NCI-H1436 treated with DMSO at 0.1 percent for 48 hours (cell line): ENCODE results near the gene FILIP1L.

Experiments
- DNase-seq: peaks from one replicate; lab custom pipeline; 2025; lab: John Stamatoyannopoulos, UW

Gene FILIP1L

DNA sequence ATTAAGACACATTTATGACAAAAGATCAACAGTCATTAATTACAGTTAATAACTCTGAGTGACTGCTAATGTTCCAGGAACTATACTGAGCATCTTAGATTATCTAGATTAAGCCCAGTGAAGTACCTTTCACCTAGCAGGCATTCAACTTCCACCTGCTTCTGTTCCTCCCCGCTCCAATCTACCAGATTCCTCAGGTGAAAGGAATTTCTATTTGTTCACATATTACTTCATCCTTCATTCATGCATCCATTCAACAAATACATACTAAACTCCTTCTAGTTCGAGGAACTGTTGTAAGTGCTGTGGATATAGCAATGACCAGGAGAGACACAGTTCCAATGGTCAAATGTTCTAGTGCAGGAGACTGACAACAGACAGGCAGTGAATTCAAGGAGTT, 139.3 kb downstream of the FILIP1L start:
- DNase-seq: no peak

DNA sequence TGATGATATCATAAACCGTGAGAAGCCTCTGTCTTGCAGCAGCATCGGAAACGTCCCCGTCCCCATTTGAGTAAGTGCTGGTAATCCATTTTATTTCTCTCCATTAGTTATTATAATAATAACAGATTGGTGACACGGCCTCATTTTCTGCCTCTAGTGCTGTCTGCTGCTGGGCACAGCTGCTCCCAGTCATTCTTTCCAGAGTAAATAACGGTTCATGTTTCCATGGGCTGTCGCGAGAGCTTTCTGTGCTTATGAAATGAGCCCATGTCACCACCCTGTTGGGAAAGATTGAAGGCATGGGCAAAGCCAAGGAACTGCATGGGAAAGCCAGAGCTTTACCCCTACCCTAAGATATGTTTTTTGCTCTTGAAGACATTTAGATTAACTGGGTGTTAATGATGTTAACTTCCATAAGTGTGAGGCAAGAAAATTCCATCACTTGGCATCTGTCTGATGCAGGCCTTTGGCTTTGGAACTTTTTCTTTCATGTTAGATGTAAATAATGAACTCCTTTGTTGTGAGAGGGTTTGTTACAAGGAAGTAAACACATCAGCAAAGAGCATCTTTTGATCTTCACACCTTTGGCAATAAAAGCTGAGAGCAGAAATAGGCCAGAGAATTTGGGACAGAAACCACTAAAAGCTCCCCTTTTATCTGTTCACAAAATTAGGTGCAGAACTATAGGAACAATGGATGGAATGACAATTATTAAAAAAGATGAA, 141.8 kb downstream of the FILIP1L start:
- no peak for DNase-seq

DNA sequence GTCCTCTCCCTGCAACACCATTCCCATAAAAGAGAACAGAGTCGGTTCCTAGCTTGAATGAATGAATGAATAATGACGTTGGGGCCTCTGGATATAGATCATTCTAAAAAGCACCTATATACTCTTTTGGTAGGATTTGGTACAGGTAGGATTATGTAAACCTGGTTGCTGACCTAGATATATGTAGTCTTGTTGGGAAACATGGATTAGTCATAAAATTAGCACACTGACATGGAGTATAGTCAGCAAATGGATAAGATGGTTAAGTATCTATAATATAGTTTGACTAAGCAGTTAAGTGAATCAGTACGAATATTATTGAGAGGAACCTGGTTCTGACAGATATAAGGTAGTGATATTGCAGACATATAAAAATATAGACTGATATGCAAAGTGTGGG, 142.5 kb downstream of the FILIP1L start:
- no peak for DNase-seq

DNA sequence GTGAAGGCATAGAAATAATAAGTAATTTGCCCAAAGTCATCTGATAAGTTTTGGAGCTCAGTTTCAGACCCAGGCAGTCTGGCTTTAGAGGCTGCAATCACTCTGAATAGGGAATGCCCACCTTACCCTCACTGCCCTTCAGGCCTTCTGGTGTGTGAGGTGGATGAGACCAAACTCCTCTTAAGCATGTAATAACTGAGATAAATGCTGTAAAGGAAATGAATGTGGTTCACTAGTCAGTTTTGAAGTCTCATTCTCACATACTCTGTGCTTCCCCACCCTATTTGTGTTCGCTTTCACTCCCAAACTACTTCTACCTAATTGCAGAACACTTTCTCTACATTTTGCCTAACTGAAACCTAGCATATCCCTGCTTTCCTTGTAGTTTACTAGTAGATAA, 144.1 kb downstream of the FILIP1L start:
- DNase-seq: no peak

DNA sequence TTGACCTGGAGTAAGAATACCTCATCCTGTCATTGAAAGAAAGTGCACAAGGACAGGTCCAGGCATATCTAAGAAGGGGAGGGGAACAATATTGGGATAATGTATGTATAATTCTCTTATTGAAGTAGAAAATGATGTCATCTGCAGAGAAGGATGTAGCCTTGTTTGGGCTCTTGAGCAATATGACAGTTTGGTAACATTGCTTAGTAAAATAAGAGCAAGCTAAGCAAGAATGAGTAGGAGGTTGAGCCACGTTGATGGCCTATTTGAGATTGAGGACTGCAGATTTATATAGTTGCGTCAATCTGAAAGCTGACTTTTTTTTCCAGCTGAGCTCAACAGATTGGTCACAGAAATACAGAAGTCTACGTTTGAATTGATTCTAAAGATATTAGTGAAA, 145.2 kb downstream of the FILIP1L start:
- no peak for DNase-seq

DNA sequence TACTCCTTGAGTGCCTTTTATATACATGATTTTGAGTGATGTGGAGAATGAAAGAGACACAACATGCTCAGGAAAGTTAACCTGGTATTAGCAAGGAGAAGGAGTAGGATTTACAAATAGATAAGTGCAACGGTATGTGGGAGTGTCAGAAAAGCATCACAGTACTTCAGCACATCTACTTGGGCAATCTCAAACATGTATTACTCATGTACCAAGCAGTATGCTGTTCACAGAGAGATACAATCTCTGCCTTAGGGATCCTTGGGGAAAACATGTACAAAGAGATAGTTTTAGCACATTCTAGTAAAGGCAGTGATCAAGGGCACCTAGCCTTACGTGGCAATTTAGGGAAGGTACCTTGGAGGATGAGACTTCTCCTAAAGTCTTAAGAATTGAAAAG, 146.5 kb downstream of the FILIP1L start:
- no peak for DNase-seq

DNA sequence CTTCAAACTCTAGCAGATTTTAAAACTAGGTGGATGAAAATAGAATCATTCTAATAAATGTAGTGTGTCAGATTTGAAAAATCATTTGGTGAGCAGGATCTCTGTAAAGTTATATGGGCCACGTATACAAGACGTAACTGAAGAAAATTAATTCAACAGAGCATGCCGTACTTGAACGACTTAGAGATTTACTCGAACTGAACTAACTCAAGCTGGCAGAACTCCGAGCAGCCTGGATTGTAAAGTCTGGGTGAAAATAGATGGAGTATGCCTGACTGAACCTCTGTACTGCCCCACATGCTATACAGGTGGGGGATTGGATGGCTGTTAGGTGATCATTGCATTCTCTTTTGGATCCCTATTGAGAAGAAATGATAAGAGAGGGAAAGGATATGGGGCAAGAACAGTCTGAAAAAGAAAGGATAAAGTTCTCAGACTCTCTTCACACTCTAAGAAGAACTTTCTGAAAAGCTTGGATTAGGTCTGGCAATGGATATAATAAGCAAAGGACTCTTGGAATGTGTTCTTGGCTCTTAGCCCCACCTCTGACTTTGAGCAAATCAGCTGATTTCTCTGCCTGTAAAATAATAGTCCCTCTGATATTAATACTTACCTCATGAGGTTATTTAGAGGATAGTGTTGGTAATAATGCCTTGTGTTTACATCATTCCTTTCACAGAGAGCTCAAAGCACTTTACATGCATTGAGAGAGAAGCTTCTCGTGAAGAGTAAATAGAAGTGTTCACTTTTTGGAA, 147.5 kb downstream of the FILIP1L start:
- DNase-seq: no peak

DNA sequence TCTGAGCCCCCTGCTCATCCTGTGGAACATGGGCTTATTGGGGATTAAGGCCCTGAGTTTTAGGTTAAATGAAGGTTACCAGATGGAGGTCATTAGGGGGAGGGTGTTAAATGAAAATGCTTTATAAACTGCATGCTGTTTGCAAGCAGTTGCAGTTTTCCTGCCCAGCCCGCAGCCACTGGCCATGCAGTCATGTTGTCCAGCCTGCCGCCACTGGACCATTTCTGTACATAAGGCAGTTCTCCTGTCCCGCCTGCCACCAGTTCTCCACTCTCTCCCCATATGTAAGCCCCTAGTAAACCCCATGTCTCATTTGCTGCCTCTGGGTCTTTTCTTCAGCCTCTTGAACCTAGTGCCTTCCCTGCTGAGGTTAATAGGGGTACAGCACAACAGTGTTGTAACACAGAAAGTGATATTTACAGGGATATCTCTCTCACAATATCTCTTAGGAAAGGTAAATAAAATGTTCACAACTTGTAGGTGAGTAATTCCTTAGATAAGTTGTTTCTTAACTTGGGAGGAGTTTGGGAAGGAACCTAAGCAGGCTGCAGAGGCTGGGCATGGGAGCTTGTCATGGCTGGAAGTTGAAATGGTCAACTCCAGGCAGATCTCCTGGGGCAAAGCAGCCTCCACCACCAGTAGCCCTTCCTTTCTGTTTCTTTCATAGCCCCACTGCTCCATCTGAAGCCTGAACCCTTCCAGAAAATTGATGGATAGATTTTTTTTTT, 148.5 kb downstream of the FILIP1L start:
- DNase-seq: no peak

DNA sequence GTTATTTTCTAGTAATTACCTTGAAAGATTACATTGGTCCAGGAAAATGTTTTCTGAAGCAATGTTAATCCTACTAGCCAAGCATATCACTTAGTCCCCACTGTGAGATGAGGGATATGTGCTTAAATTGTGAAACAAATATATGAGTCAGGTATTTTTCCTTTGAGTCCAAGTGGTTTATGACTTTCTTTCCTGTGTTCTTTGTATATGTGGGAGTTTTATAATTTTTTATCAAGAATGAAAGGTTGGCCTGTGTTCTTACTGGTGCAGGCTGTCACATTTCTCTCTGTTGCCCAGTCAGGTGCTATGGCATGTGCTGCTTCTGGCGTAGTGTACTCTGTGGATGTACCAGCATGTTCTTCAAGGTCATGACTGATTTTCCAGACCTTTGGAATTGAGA, 149.2 kb downstream of the FILIP1L start:
- no peak for DNase-seq

DNA sequence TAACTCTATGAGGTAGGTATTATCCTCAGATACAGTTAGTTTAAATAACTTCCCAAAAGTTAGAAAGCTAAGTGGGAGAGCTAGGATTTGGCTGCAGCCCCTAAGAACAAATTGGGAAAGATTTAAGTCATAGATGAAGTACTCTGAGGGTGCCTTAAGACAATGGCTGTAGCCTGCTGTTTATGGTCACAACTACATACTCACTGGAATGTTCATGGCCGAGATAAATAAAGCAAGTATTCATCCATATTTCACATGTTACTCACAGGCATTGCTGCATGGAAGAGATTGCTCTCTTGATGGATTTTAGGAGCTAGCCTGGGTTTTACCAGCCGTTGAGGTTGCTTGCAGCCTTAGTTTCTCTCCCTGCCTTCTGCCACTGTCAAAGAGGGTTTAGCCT, 151.6 kb downstream of the FILIP1L start:
- no peak for DNase-seq

DNA sequence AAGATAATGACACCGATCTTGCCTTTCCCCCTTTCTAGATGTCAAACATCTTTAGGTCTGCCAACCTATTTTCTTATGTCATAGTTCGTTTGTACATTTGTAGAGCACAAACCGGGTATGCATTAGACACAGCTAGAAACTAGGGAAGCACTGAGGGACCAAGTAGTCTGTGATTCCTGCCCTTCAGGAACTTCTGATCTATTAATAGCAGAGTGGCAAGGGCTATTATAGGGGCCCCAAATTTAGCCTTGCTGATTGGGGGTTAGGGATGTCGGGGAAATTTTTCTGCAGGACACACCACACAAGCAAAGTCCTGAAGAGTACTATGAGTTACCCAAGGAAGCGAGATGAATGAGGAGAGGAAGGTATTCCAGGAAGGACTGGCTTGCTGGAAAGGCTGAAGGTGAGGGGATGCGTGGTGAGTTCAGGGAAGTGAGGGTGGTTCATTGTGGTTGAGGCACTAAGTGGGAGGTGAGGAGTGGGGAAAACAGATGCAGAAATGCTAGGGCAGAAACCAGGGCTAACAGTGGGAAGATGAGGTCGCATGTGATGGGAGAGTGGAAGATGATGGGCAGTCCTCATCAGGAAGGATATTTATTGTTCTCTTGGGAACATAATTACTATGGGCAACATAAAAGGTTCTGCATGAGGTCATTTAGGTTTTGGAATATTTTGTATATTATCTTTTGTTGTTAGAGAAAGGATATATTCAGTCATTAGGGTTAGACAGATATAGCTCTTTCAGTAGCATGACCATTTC, 152.4 kb downstream of the FILIP1L start:
- no peak for DNase-seq

DNA sequence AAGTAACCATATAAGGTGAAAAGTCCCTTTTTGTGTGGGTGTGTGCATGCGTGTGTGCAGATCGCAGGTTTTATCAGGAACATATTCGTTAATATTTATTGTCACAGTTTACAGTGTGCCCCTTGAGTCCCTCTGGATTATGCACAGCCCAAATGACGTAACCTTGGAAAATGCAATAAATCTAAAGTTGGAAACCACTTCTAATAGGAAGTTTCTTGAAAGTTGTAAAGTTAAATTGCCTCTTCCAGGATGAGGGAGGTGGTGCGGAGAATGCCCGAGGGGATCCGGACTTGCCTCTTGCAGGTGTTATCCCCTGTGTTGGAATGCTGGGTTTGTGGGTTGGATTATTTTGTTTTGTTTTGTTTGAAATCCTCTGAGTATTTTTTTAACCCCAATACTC, 153.4 kb downstream of the FILIP1L start:
- no peak for DNase-seq

DNA sequence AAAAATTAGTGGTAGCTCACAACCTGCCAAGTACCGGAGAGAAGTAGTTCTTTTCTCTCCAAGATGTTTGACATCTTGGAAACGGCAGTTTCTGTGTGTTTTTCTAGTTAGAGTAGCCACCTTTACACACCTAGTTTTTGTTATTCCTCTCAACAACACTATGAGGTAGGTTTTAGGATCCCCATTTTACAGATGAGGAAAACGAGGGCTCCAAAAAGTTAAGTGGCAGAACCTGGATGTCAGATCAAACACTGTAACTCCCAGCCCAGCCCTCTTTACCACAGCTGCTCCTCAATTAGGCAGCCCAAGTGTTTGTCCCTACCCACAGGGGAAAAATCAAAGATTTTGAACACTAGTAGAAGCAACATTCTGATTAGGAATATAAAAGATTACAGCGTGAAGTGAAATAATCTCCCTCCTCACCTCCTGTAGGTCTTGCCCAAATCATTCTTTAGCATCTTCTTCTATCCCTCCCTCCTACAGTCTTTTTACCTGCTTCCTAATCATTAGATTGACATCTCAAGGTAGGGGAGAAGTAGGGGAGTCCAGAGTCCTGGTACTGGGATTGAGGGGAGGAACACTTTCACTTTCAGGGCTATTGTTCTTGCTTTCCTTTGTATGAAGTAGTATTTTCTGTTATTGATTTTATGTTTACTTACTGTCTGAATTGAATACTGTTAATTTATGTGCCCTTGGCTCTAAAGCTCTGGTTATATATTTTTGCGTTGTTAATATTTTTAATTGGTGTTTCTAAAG, 154.0 kb downstream of the FILIP1L start:
- no peak for DNase-seq

DNA sequence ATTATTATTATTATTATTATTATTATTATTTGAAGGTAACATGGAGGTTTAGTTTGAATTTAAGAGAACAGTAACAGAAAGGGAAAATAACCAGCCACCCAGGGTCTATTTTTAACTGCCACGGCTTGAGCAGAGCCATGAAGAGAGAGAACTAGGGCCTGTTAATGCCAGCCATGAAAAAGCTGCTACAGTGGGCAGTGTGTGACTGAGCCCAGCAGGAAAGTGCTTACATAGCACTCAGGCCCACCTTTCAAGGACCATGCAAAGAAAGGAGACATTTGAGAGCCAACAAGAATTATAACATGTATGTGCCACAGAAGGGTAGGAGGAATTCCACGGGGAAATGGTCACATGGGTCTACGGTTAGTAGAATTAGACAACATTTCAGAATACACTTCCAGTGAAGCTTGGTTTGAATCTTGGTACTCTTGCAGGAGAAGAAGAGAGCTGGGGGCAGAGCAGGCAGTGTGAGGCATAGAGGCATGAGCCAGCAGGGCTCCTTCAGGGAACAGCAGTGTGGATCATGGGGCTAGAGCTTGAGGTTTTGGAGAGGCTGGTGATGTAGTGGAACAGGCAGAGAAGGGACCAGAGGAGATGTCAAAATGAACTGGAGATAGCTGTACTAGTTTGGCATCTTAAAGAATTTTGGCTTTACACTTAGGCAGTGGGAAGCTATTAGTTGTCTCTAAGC, 155.9 kb downstream of the FILIP1L start:
- DNase-seq: no peak

DNA sequence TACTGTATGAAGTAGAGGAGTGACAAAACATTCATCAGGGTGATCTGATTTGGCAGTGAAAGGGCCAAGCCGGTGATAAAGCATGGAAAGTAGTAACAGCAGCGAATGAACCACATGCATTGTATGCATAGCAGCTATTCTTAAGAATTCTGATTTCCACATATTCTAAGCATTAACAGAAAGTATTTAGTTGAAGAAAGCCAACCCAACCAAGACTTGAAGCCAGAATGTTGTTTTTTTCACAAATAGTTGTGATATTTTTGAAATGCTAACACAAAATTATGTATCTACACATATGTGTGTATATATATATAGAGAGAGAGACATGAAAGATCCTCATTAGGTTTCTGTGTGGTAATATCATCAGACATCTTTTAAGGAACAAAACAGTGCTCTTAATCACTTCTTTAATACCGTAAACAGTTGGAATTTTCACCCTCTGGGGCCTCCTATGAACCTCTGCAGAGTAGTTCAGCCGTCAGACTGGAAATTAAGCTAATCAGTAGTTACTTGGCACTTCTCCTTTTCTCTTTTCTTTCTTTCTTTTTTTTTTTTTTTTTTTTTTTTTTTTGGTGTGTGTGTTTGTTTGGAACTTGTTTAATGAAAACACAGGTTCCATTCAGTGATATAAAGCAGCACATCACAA, 157.0 kb downstream of the FILIP1L start:
- no peak for DNase-seq

DNA sequence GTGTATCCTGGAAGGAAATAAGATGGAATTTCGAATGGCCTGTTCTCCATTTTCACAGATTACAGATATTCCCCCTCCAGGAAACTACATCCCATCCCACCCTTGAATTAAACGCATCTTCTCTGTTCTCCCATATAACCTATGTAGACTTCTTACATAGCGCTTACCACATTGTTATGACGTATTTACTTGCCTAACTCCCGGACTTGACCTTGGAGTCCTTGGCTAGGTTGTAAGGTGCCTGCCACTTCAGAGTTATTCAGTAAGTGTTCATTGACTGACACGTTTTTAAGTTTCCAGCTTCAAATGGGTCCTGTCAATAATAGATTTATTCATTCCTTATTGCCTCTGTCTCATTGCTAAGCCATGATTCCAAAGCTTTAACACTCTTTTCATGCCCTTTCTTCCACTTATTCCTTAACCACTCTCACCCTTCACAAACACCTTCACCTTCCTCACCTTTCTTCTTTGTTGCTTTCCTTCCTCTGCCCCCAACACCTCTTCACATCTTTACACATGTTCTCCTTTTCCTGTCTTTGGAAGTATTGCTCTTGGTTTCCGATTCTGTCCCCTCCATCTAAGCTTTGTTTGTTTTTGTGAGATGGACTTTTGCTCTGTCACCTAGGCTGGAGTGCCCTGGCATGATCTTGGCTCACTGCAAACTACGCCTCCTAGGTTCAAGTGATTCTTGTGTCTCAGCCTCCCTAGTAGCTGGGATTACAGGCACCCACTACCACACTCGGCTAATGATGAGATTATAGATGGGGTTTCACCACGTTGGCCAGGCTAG, 158.3 kb downstream of the FILIP1L start:
- no peak for DNase-seq

DNA sequence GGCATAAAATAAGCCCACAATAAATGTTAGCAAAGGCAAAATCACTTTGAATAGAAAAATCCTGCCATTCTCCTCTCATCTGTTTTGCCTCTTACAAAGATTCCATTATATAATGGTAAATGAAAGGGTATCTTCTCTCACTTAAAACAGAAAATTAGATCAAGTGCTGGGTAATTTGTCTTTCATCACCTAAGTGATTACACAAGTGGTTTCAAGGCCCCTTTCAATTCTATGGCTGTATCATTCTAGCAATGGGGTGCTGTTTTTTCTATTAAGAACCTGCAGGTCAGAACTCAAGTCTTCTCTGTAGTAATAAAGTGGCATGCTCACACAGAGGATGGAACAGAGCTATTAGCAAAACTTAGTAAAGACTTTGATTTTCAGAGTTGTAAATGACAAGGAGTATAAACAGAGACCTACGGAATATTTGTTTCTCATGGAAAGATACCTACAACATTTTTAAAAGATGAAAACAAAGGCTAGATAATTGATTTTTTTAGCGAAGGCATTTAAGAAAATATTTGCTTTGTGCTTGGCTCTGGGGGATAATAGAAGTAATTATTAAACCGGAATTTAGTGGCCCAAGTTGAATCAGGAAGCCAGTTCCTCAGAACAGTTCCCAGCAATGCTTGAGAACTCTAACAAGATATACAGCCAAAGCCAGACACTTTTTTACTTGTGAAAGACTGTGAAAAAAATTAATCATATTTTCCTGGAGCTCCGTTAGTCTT, 159.2 kb downstream of the FILIP1L start:
- DNase-seq: no peak

DNA sequence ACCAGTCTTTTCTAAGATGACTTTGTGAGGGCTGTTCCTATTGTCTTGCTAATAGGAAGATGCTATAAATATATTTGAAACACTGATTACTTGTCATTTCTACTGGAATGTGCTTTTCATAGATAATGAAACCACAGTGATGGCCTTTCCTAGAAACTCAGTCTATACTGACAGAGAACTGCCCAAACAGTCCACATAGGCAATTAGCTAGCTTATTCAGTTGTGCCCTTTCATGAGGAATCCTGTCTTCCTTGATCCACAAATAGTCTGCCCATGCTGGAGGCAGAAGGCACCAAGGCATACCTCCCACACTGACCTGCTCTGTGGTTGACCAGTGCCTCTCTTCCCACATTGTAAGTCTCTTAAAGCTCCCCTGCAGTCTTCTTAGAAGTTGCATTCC, 160.7 kb downstream of the FILIP1L start:
- no peak for DNase-seq

DNA sequence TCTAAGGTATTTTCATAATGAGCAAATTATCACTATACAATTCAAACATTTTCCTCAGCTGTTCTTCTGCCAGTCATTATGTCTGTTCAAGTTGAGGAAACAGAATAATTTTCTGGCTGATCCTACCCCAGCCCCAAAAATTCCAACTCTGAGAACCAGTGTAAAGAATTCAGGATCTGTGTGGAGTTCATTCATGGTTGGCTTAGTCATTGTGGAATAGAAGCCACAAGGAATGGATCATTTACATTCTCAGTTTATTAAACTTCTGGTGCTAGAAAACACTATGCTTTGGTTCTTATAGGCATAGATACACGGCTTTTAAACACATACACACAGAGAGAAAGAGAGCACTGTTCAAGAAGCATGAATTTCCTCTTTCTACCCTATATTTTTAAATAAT, 162.0 kb downstream of the FILIP1L start:
- DNase-seq: no peak
